HG03045 (cell line): ENCODE measurements around the gene ZNF646.
A peak's percentile ranks its signal among the peaks of the same experiment; 100 is the strongest.

Source experiments
- ATAC-seq: cut with Tn5 transposase; IDR thresholded peaks from one replicate; pipeline ENCODE4 v1.9.1; 2021; ENCODE audit warnings: mild to moderate bottlenecking, moderate library complexity; ENCODE audit not compliant: unreplicated experiment

Gene ZNF646

DNA sequence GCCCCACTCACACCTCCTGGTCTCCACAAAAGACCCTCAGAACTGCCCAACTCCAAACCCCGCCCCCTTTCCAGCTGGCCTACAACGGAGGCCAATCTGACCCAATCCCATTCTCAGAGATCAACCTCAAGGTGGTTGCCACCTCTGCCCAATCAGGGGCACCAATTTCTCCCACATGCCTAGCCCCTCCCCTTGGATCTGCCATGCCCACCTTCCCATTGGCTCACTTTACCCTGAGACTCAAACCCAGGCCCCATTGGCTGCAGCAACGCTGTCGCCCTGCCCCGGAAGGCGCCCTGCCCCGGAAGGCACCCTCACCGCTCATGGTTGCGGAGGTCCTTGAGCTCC, 10.8 kb upstream of the ZNF646 start:
- no peak for ATAC-seq

DNA sequence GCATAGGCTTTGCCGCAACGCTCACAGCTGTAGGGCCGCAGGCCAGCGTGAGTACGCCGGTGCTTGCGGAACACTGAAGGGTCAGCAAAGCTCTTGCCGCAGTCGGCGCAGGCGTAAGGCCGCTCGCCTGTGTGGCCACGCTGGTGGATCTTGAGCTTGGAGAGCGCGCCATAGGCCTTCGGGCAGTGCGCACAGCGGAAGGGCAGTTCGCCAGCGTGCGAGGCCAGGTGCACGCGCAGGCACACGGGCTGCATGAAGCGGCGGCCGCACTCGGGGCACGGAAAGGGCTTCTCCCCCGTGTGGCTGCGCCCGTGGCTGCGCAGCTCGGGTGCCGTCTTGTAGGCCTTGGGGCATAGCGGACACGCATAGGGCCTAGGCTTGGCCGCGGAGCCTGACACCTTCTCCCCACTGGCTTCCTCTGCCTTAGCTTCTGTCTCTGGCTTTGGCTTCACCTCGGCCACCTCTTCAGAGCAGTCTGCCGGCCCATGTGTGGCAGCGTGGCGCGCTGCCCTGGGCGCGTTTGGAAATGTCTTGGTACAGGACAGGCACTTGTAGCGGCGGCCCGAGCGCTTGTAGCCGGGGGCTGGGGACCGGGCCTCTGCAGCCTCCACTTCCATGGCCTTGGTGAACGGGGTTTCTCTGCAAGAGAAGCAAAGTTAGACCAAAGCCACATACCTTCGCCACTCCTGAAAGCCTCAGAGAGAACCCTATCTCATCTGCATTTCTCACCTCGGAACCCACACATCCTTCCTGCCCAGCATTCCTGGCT, 10.2 kb upstream of the ZNF646 start:
- ATAC-seq, result no peak

DNA sequence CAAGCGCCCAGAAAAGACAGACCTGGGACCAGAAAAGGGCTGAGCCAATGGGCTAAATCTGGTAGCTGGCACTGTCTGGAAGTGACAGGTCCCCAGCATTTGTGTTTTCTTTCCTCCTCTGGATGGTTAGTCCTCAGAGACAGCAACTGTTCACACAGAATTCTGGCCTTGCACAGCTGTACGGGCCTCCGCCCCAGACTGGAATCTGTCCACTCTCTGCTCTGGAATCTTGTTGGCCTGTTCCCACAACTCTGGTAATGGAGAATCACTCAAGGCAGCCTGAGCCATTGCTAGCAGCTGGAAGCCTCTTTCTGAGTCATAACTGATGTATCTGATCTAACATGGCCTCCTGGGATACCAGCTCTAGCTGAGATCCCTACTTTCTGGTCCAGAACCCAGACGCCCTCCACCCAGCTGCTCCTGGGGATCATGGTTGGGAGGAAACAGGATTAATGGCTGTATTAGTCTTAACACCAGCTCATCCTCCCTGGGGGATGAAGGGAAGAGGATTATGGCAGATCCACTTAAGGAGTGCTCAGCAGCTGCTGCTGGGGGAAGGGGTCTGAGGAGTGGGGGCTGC, 9.2 kb upstream of the ZNF646 start:
- ATAC-seq, result no peak

DNA sequence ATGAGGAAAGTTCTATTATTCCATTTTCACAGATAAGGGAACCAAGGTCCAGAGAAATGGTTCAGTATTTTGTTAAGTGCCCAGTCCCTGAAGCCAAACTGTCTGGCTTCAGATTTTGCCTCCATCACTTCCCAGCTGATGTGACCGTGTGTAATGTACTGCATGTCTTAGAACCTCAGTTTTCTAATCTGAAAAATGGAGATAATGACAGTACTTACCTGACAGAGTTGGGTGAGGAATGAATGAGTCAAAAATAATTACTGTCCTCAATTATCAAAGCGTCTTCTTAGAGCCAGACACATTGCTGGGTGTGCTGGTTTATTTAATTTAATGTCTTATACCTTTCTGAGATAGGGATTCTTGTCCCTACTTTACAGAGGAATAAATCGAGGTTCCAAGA, 6.9 kb upstream of the ZNF646 start:
- no peak for ATAC-seq

DNA sequence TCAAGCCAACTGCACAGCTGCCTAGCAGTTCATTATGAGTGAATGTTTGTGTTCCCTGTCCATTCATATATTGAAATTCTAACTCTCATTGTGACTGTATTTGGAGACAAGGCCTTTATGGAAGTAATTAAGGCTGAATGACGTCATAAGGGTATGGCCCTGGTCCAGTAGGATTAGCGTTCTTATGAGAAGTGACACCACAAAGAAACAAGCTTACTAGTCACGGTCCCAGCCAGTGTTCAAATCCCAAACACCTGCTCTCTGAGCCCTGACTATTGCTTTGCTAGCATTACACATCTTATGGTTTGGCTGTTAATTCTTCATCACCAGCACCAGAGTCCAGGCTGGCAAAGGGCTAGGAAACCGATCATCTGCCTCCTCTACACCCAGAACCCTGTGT, 2.4 kb upstream of the ZNF646 start:
- no peak for ATAC-seq

DNA sequence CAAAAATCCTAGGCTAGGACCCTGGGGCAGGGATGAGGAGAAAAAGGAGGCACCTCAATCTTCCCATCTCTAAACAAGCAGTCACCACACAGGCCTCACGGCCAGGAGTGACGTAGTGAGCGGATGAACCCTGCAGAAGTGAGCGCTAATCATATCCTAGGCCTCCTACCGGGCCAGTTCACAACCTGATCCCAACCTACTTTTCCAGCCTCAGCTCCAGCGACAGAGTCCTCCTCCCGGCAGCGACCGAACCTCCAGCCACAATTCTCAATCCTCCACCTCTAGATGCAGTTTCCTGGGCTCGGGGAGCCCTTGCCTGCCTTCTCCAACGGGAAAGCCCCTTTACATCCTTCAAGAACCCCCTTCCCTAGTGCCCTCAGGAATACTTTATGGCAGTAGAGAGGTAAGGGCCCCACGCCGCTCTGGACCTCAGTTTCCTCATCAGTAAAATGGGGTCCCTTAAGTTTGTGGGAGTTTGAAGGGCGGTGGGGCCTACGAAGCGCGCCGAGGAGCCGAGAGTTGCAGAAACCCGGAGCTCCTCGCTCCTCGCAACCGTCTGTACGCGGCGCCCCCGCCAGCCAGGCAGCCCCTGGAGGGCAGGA, 1.6 kb upstream of the ZNF646 start:
- peak; percentile 0 for ATAC-seq

DNA sequence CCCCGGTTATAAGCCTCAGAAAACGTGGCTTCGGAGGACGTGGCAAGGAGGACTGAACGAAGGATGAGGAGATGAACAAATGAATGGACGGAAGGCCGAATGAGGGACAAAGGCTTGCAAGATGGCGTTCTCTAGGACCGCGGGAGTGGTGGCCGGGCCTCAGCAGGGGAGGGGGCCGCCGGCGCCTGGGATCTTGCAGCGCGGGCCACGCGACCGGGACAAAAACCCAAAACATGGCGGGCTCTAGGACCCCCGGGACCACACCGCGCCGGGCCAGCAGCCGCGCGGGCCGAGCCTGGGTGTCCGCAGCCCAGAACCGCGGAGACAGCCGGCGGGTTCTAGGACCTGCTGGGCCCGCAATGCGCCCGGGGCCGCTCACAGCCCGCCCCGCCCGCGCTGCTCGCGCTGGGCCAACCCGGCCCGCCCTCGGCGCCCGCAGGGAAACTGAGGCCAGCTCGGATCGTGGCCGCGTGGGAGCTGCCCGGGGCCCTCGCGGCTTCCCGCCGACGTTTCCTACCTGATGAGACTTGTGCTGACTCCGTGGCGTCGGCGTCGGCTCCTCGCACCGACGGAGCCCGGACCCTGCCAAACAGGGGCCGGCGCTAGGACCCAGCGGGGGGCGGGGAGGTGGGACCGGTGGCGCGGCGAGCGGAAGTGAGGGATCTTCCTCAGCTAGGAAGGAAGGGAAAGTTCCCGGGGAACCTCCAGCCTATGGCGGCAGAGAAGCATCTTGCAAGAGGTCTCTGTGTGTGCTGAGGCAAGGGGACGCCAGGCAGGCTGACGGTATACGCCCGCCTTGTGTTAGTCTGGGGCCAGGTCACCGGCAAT, 866 bp upstream of the ZNF646 start:
- ATAC-seq, result peak; percentile 59

DNA sequence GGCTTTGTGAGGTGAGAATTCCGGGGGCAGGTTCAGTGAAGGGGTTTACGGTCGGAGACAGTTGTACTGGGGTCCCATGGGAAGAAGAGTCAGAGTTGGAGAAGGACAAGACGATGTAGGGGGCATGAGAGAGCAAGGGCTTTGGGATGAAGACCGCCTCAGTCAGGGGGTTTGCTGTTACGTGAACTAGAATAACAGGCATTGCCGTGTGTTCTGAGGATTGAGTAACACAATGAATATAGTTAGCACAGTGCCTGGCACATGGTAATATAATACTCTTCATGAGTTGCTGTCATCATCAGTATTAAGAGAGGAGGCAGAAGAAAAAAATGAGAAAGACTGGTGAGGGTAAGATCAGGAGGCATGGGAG, 577 bp downstream of the ZNF646 start:
- no peak for ATAC-seq

DNA sequence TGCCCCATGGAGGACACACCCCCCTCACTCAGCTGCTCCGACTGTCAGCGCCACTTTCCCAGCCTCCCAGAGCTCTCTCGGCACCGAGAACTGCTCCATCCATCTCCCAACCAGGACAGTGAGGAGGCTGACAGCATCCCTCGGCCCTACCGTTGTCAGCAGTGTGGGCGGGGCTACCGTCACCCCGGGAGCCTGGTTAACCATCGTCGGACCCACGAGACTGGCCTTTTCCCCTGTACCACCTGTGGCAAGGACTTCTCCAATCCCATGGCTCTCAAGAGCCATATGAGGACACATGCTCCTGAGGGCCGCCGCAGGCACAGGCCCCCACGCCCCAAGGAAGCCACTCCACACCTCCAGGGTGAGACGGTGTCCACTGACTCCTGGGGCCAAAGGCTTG, 2.1 kb downstream of the ZNF646 start:
- no peak for ATAC-seq

DNA sequence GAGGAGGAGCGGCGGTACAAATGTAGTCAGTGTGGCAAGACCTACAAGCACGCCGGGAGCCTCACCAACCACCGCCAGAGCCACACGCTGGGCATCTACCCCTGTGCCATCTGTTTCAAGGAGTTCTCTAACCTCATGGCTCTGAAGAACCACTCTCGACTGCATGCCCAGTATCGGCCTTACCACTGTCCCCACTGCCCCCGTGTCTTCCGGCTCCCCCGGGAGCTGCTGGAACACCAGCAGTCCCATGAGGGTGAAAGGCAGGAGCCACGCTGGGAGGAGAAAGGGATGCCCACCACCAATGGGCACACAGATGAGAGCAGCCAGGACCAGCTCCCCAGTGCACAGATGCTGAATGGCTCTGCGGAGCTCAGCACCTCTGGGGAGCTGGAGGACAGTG, 2.8 kb downstream of the ZNF646 start:
- ATAC-seq, result no peak

DNA sequence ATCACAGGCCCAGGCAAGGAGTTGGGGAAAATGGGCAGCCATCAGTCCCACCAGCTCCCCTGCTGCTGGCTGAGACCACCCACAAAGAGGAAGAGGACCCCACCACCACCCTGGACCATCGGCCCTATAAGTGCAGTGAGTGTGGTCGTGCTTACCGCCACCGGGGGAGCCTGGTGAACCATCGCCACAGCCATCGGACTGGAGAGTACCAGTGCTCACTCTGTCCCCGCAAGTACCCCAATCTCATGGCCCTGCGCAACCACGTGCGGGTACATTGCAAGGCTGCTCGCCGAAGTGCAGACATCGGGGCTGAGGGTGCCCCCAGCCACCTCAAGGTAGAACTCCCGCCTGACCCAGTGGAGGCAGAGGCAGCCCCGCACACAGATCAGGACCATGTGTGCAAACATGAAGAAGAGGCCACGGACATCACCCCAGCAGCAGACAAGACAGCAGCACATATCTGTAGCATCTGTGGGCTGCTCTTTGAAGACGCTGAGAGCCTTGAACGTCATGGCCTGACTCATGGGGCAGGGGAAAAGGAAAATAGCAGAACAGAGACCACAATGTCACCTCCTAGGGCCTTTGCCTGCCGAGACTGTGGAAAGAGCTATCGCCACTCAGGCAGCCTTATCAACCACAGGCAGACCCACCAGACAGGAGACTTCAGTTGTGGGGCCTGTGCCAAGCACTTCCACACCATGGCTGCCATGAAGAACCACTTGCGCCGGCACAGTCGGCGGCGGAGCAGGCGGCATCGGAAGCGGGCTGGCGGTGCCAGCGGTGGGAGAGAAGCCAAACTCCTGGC, 3.6 kb downstream of the ZNF646 start:
- no peak for ATAC-seq

DNA sequence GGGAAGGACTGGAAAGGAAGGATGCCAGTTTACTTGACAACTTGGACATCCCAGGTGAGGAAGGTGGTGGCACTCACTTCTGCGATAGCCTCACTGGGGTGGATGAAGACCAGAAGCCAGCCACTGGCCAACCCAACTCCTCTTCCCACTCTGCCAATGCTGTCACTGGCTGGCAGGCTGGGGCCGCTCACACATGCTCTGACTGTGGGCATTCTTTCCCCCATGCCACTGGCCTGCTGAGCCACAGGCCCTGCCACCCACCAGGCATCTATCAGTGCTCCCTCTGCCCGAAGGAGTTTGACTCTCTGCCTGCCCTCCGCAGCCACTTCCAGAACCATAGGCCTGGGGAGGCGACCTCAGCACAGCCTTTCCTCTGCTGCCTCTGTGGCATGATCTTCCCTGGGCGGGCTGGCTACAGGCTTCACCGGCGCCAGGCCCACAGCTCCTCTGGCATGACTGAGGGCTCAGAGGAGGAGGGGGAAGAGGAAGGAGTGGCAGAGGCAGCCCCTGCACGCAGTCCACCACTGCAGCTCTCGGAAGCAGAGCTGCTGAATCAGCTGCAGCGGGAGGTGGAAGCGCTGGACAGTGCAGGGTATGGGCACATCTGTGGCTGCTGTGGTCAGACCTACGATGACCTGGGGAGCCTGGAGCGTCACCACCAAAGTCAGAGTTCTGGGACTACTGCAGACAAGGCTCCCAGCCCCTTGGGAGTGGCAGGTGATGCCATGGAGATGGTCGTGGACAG, 4.5 kb downstream of the ZNF646 start:
- no peak for ATAC-seq

DNA sequence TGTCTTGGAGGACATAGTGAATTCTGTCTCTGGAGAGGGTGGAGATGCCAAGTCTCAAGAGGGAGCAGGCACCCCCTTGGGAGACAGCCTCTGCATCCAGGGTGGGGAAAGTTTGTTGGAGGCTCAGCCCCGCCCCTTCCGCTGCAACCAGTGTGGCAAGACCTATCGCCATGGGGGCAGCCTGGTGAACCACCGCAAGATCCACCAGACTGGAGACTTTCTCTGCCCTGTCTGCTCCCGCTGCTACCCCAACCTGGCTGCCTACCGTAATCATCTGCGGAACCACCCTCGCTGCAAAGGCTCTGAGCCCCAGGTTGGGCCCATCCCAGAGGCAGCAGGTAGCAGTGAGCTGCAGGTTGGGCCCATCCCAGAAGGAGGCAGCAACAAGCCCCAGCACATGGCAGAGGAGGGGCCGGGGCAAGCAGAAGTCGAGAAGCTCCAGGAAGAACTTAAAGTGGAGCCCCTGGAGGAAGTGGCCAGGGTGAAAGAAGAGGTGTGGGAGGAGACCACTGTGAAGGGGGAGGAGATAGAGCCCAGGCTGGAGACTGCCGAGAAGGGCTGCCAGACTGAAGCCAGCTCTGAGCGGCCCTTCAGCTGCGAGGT, 5.2 kb downstream of the ZNF646 start:
- no peak for ATAC-seq

DNA sequence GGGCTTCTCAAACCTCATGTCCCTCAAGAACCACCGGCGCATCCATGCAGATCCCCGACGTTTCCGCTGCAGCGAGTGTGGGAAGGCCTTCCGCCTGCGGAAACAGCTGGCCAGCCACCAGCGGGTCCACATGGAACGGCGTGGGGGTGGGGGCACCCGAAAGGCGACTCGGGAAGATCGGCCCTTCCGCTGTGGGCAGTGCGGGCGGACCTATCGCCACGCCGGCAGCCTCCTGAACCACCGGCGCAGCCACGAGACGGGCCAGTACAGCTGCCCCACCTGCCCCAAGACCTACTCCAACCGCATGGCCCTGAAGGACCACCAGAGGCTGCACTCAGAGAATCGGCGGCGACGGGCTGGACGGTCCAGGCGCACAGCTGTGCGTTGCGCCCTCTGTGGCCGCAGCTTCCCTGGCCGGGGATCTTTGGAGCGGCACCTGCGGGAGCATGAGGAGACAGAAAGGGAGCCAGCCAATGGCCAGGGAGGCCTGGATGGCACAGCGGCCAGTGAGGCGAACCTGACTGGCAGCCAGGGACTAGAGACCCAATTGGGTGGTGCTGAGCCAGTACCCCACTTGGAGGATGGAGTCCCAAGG, 5.9 kb downstream of the ZNF646 start:
- ATAC-seq, result no peak

DNA sequence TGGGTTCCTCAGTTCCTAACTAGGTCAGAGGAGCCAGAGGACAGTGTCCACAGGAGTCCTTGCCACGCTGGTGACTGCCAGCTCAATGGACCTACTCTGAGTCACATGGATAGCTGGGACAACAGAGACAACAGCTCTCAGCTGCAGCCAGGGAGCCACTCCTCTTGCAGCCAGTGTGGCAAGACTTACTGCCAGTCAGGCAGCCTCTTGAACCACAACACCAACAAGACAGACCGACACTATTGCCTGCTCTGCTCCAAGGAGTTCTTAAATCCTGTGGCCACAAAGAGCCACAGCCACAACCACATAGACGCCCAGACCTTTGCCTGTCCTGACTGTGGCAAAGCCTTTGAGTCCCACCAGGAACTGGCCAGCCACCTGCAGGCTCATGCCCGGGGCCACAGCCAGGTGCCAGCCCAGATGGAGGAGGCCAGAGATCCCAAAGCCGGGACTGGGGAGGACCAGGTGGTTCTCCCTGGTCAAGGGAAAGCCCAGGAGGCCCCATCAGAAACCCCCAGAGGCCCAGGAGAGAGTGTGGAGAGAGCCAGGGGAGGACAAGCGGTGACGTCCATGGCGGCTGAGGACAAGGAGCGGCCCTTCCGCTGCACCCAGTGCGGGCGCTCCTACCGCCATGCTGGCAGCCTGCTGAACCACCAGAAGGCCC, 6.7 kb downstream of the ZNF646 start:
- ATAC-seq, result no peak

DNA sequence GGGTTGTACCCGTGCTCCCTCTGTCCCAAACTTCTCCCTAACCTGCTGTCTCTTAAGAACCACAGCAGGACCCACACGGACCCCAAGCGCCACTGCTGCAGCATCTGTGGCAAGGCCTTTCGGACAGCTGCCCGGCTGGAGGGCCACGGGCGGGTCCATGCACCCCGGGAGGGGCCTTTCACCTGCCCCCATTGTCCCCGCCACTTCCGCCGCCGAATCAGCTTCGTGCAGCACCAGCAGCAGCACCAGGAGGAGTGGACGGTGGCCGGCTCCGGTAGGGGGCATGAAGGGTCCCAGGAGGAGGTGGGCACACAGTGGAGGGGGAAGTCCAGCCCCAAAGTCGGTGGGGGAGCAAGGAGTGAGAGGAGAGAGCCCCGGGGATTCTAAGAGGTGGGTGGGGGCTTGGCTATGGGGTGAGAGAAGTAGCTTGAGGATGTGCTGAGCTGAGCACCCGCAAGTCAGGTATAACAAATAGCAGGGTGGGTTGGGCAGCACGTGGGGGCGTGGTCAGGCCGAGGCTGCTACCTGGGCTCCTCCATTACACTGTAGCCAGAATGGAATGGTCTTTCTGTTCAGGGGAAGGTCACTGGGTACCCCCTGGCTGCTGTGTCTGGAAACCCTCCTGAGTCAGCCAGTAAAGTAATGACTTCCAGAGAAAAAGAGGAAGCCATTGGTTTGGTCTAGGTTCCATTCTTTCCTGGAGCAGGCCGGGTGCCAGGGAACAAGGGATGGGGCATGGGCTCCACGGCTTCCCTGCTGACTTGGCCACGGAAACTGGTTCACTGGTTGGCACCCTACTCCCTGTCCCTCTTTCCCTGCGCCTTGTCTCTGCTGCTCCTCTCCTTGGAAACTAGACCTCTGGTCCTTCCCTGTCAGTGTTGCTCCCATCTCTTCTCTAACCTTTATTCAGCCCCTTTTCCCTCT, 7.5 kb downstream of the ZNF646 start:
- ATAC-seq, result no peak

DNA sequence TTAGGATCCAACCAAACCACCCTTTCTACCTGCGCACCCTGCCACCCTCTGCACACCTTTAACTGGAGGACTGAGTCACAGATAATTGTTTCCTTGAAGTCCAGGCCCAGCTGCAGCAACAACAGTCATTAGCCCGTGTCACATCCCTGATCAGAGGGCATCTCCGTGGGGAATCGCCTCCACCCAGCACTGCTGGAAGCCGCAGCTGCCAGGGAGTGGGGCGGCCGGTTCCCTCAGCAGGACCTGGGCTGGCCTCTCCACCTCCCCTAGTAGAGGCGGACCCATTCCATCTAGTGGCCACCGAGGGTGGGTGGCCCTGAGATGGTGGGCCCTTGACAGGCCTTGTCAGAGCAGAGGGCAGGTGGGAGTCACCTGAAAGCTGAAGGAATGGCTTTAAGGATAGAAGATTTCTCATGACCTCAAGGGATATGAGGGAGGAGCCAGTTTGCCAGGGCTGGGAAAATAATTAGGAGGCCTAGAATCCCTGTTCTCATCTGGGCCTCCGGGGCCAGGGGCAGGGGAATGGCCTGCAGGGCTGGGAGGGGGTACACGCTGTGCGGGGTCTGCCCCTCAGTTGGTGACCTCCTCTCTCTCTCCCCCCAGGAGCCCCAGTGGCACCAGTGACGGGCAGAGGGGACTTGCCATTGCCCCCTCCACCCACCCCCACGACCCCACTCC, 8.3 kb downstream of the ZNF646 start:
- ATAC-seq, result no peak
